Measurements from ENCODE around the gene POU2AF3. TPM values are rescaled to one million over a fixed set of nuclear protein-coding genes. Genes with fewer than 3 reads are reported as not detected.

POU2AF3 gene
- total and polyA plus RNA-seq, 10 of the 15 experiments (the other 5 are each of a cell fraction or from before 2014, with no cell fraction given), result 0.17 TPM; not detected in 8

- Histone ChIP-seq H3K36me3 (ENCODE audit: control insufficient read depth in 2 of 2, insufficient read depth in 2 of 2, low read length in 1 of 2) (peaks cover 37 to 61% of the 10 kb centered on the region in 2 experiments), H4K20me1 (ENCODE audit: control insufficient read depth, insufficient read depth) (no peaks in the 10 kb centered on the region), H3K27me3 (replicated peaks in 1 of 2; ENCODE audit: control insufficient read depth in 2 of 2, insufficient read depth in 2 of 2, low read length in 1 of 2) (no peaks in the 10 kb centered on the region), H3K79me2 (ENCODE audit: control insufficient read depth, insufficient read depth, low read length) (peaks cover 18% of the 10 kb centered on the region), H3K4me3 (no peak overlapping the region), H3K4me2 (ENCODE audit: control insufficient read depth, insufficient read depth) (no peak overlapping the region), H3K4me1 (ENCODE audit: control insufficient read depth, insufficient read depth, low read length) (no peaks in the 10 kb centered on the region), H3K27ac (ENCODE audit: control insufficient read depth, insufficient read depth) (no peak overlapping the region), H3K9me3 (replicated peaks; ENCODE audit: control insufficient read depth, insufficient read depth, low read length) (no peaks in the 10 kb centered on the region), H2AFZ (ENCODE audit: control insufficient read depth, low read depth, low read length) (no peak overlapping the region), H3K9ac (ENCODE audit: control insufficient read depth, insufficient read depth, low read length) (no peak overlapping the region)
- intact Hi-C loops (cut with micrococcal nuclease; ENCODE audit: unreplicated experiment), result no loop called here
- ChIA-PET CTCF (interaction anchor here (0.7 to 1.8 kb wide), 4 partner anchors 23 to 73 kb away, joined by 3 to 8 read pairs (median 4); no protein-coding TSS in a partner anchor), SMC1A (ENCODE audit: uncharacterized antibody, unreplicated experiment) (interaction anchor here (0.9 to 32.6 kb wide), 4 partner anchors 8 to 73 kb away, joined by 3 to 972 read pairs (median 8); no protein-coding TSS in a partner anchor), RAD21 (ENCODE audit: unreplicated experiment) (no interaction called here), POLR2A (no interaction called here)
- FAIRE-seq (no peak), DNase-seq (ENCODE audit: low read depth, low spot score) (no peak), ATAC-seq (no peak)
- TF ChIP-seq MYB (IDR thresholded peaks at IDR 0.05; ENCODE audit: borderline replicate concordance, low read depth, low read length) (no peak), POLR2A (IDR thresholded peaks at IDR 0.05; ENCODE audit: low read depth, low read length) (peak; percentile 38; the same call in 1 of the 2 replicates), POLR2AphosphoS2 (IDR thresholded peaks at IDR 0.05; ENCODE audit: low read depth, low read length) (peak; percentile 56; the same call in 1 of the 2 replicates)
- WGBS (ENCODE audit: insufficient coverage, insufficient replicate concordance, low lambda C conversion rate, missing lambda C conversion rate), result 62% methylated on average over 5 of the region's 5 CpGs
- in situ Hi-C loops (cut with MboI), result no loop called here
- no TSS peak for BruUV-seq (replicated peaks)
Observed at GRCh38 chr11:111355956-111356659, 57.8 kb downstream of the POU2AF3 start.

GRCh38 chr11:111356660-111357048 is 58.3 kb downstream of the POU2AF3 start:
- Histone ChIP-seq H3K9me3 (replicated peaks; ENCODE audit: control insufficient read depth, insufficient read depth, low read length) (no peaks in the 10 kb centered on the region), H3K27ac (ENCODE audit: control insufficient read depth, insufficient read depth) (no peak overlapping the region), H4K20me1 (ENCODE audit: control insufficient read depth, insufficient read depth) (no peaks in the 10 kb centered on the region), H3K36me3 (ENCODE audit: control insufficient read depth in 2 of 2, insufficient read depth in 2 of 2, low read length in 1 of 2) (peaks cover 37 to 59% of the 10 kb centered on the region in 2 experiments), H3K4me2 (ENCODE audit: control insufficient read depth, insufficient read depth) (no peak overlapping the region), H3K9ac (ENCODE audit: control insufficient read depth, insufficient read depth, low read length) (no peak overlapping the region), H3K4me1 (ENCODE audit: control insufficient read depth, insufficient read depth, low read length) (peaks cover 3% of the 10 kb centered on the region; the same call in 1 of the 2 replicates), H3K79me2 (ENCODE audit: control insufficient read depth, insufficient read depth, low read length) (peaks cover 22% of the 10 kb centered on the region), H2AFZ (ENCODE audit: control insufficient read depth, low read depth, low read length) (no peak overlapping the region), H3K4me3 (no peak overlapping the region), H3K27me3 (replicated peaks in 1 of 2; ENCODE audit: control insufficient read depth in 2 of 2, insufficient read depth in 2 of 2, low read length in 1 of 2) (no peaks in the 10 kb centered on the region)
- TF ChIP-seq EP300 (IDR thresholded peaks at IDR 0.05; ENCODE audit: borderline replicate concordance in 1 of 2, control insufficient read depth in 1 of 2, low read depth in 2 of 2, low read length in 2 of 2) (no peak), RBBP5 (conservative IDR thresholded peaks at IDR 0.05) (no peak), MYB (IDR thresholded peaks at IDR 0.05; ENCODE audit: borderline replicate concordance, low read depth, low read length) (no peak), MTA2 (IDR thresholded peaks at IDR 0.05; ENCODE audit: low read depth) (no peak), PML (IDR thresholded peaks at IDR 0.05; ENCODE audit: low read length) (no peak), SIN3A (IDR thresholded peaks at IDR 0.05; ENCODE audit: low read depth, low read length) (no peak), ZNF384 (IDR thresholded peaks at IDR 0.05; ENCODE audit: borderline replicate concordance, low read depth, low read length) (no peak)
- TF ChIP-seq, protein P1, sequence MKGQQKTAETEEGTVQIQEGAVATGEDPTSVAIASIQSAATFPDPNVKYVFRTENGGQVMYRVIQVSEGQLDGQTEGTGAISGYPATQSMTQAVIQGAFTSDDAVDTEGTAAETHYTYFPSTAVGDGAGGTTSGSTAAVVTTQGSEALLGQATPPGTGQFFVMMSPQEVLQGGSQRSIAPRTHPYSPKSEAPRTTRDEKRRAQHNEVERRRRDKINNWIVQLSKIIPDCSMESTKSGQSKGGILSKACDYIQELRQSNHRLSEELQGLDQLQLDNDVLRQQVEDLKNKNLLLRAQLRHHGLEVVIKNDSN (IDR thresholded peaks at IDR 0.05; ENCODE audit: borderline replicate concordance, extremely low read length, insufficient read depth, low read depth, low read length), result no peak
- no TSS peak for BruUV-seq (replicated peaks)
- ATAC-seq (no peak), FAIRE-seq (no peak), DNase-seq (ENCODE audit: low read depth, low spot score) (no peak)
- CTCF ChIA-PET, result interaction anchor here (1.1 to 1.8 kb wide), 3 partner anchors 23 to 73 kb away, joined by 3 to 8 read pairs (median 4); no protein-coding TSS in a partner anchor
- RAD21 ChIA-PET (ENCODE audit: unreplicated experiment), result no interaction called here
- SMC1A ChIA-PET (ENCODE audit: uncharacterized antibody, unreplicated experiment), result interaction anchor here (0.9 to 32.6 kb wide), 3 partner anchors 23 to 74 kb away, joined by 3 to 972 read pairs (median 6); no protein-coding TSS in a partner anchor
- in situ Hi-C loops (cut with MboI), result no loop called here
- intact Hi-C loops (cut with micrococcal nuclease; ENCODE audit: unreplicated experiment), result no loop called here
- POLR2A ChIA-PET, result no interaction called here
- 50% methylated on average over 3 of the region's 3 CpGs for WGBS (ENCODE audit: insufficient coverage, insufficient replicate concordance, low lambda C conversion rate, missing lambda C conversion rate)
